ENCODE data around the gene CCDC171.

DNA sequence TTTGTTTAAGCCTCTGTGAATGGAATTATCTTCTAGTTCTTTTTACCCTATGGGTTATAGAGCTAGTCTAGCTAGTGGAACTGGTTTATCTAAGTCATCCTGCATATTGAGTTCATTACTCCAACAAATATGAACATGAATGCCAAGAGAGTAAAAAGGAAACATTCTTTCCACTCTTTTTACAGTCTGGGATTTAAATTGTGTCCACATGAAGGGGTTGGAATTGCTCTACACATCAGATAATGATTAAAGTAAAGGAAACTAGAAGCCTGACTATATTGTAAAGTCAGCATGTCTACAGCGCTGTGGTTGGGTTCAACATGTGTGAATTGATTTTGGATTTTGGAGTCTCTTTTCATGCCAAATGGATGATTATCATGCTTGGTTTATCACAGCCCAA lies 173.1 kb downstream of the CCDC171 start:
- TF ChIP-seq, protein P1, sequence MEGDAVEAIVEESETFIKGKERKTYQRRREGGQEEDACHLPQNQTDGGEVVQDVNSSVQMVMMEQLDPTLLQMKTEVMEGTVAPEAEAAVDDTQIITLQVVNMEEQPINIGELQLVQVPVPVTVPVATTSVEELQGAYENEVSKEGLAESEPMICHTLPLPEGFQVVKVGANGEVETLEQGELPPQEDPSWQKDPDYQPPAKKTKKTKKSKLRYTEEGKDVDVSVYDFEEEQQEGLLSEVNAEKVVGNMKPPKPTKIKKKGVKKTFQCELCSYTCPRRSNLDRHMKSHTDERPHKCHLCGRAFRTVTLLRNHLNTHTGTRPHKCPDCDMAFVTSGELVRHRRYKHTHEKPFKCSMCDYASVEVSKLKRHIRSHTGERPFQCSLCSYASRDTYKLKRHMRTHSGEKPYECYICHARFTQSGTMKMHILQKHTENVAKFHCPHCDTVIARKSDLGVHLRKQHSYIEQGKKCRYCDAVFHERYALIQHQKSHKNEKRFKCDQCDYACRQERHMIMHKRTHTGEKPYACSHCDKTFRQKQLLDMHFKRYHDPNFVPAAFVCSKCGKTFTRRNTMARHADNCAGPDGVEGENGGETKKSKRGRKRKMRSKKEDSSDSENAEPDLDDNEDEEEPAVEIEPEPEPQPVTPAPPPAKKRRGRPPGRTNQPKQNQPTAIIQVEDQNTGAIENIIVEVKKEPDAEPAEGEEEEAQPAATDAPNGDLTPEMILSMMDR (conservative IDR thresholded peaks at IDR 0.05; ENCODE audit: low read length), result no peak
- TF ChIP-seq EZH2phosphoT487 (IDR thresholded peaks at IDR 0.05; ENCODE audit: borderline replicate concordance, low read depth, low read length), result no peak
